Measurements from ENCODE around the gene FAM13A. TPM values are rescaled to one million over a fixed set of nuclear protein-coding genes. Genes with fewer than 3 reads are reported as not detected.

FAM13A gene
- total RNA-seq, 1 donor from 2014 or later, result 40.3 TPM

- H3K4me3 Mint-ChIP-seq, result no peak overlapping the region
- Histone ChIP-seq H3K4me3 (no peak overlapping the region), H3K9me3 (ENCODE audit: low read depth) (no peaks in the 10 kb centered on the region), H4K20me1 (ENCODE audit: low read depth) (no peaks in the 10 kb centered on the region), H3K79me2 (ENCODE audit: low read depth) (no peaks in the 10 kb centered on the region), H2AFZ (replicated peaks) (no peak overlapping the region), H3K9ac (no peak overlapping the region), H3K4me1 (peaks cover 34% of the 10 kb centered on the region), H3K36me3 (no peaks in the 10 kb centered on the region), H3F3A (ENCODE audit: low read depth) (peaks cover 19% of the 10 kb centered on the region), H3K27me3 (no peaks in the 10 kb centered on the region), H3K27ac (no peak overlapping the region), H3K4me2 (peak overlapping the region; percentile 43)
- no peaks in the 10 kb centered on the region for H3K27me3 Mint-ChIP-seq (ENCODE audit: insufficient read depth, low read depth)
- no peaks in the 10 kb centered on the region for H3K9me3 Mint-ChIP-seq
- TF ChIP-seq EZH2phosphoT487 (IDR thresholded peaks at IDR 0.05) (no peak), EZH2 (IDR thresholded peaks at IDR 0.05) (no peak), CTCF (IDR thresholded peaks at IDR 0.05) (no peak)
- no peak for DNase-seq (ENCODE audit: low spot score)
- peaks cover 26% of the 10 kb centered on the region for H3K4me1 Mint-ChIP-seq
- H3K27ac Mint-ChIP-seq, result no peak overlapping the region
- H3K36me3 Mint-ChIP-seq, result no peaks in the 10 kb centered on the region
Observed at GRCh38 chr4:88757067-88757466, 299.9 kb downstream of the FAM13A start.

- Mint-ChIP-seq H3K27ac (no peak overlapping the region), H3K4me3 (no peak overlapping the region), H3K9me3 (no peaks in the 10 kb centered on the region), H3K36me3 (no peaks in the 10 kb centered on the region), H3K4me1 (peaks cover 26% of the 10 kb centered on the region), H3K27me3 (ENCODE audit: insufficient read depth, low read depth) (no peaks in the 10 kb centered on the region)
- Histone ChIP-seq H3K4me1 (peaks cover 34% of the 10 kb centered on the region), H3K4me2 (no peak overlapping the region), H3K4me3 (no peak overlapping the region), H2AFZ (replicated peaks) (no peak overlapping the region), H3K79me2 (ENCODE audit: low read depth) (no peaks in the 10 kb centered on the region), H3K27me3 (no peaks in the 10 kb centered on the region), H4K20me1 (ENCODE audit: low read depth) (no peaks in the 10 kb centered on the region), H3F3A (ENCODE audit: low read depth) (peaks cover 19% of the 10 kb centered on the region), H3K9ac (no peak overlapping the region), H3K36me3 (no peaks in the 10 kb centered on the region), H3K27ac (no peak overlapping the region), H3K9me3 (ENCODE audit: low read depth) (no peaks in the 10 kb centered on the region)
- DNase-seq (ENCODE audit: low spot score), result no peak
- no peak for TF ChIP-seq EZH2phosphoT487 (IDR thresholded peaks at IDR 0.05)
- TF ChIP-seq EZH2 (IDR thresholded peaks at IDR 0.05), result no peak
- TF ChIP-seq CTCF (IDR thresholded peaks at IDR 0.05), result no peak
Observed at GRCh38 chr4:88756149-88756548, 300.8 kb downstream of the FAM13A start.

- no peaks in the 10 kb centered on the region for H3K9me3 Mint-ChIP-seq
- no peaks in the 10 kb centered on the region for H3K9me3 ChIP-seq (ENCODE audit: low read depth)
- no peak overlapping the region for H3K4me3 Mint-ChIP-seq
- H4K20me1 ChIP-seq (ENCODE audit: low read depth), result no peaks in the 10 kb centered on the region
- no peak for DNase-seq (ENCODE audit: low spot score)
- H3K9ac ChIP-seq, result no peak overlapping the region
- no peaks in the 10 kb centered on the region for H3K36me3 ChIP-seq
- H3F3A ChIP-seq (ENCODE audit: low read depth), result peaks cover 19% of the 10 kb centered on the region
- peaks cover 2% of the 10 kb centered on the region for H3K36me3 Mint-ChIP-seq
- H3K4me1 Mint-ChIP-seq, result peaks cover 26% of the 10 kb centered on the region
- H3K27me3 Mint-ChIP-seq (ENCODE audit: insufficient read depth, low read depth), result peaks cover 2% of the 10 kb centered on the region
- H3K4me1 ChIP-seq, result peaks cover 34% of the 10 kb centered on the region
- H3K79me2 ChIP-seq (ENCODE audit: low read depth), result no peaks in the 10 kb centered on the region
- H3K27ac Mint-ChIP-seq, result no peak overlapping the region
- no peak overlapping the region for H3K4me3 ChIP-seq
- no peak overlapping the region for H3K27ac ChIP-seq
- no peak overlapping the region for H2AFZ ChIP-seq (replicated peaks)
- TF ChIP-seq EZH2 (IDR thresholded peaks at IDR 0.05) (no peak), EZH2phosphoT487 (IDR thresholded peaks at IDR 0.05) (no peak), CTCF (IDR thresholded peaks at IDR 0.05) (no peak)
- no peak overlapping the region for H3K4me2 ChIP-seq
- no peaks in the 10 kb centered on the region for H3K27me3 ChIP-seq
Observed at GRCh38 chr4:88755454-88755853, 301.5 kb downstream of the FAM13A start.

All from neural progenitor cell (in vitro differentiated cells).